SK-N-SH treated with all-trans-retinoic acid at 6 μM for 48 hours (cell line): ENCODE measurements around the gene AGAP1.

Source experiments
- ATAC-seq: fragments of 200-7000 bp; cut with Tn5 transposase; 3 replicates; pipeline ENCODE4 v1.9.1; 2020; ENCODE audit warnings: mild to moderate bottlenecking, moderate library complexity
- ARNTL ChIP-seq: fragments of 450-650 bp; formaldehyde crosslinking; IDR thresholded peaks from 2 replicates; pipeline ENCODE4 v1.5.0; 2020; ENCODE audit warnings: low read depth, mild to moderate bottlenecking, moderate library complexity, borderline replicate concordance
- CSDC2 ChIP-seq: fragments of 250-450 bp; sonication (Bioruptor Pico); IDR thresholded peaks from 2 replicates; pipeline ENCODE4 v1.5.0; 2020; ENCODE audit warnings: mild to moderate bottlenecking, moderate library complexity
- GLIS3 ChIP-seq: fragments of 250-450 bp; sonication (Bioruptor Pico); IDR thresholded peaks from 2 replicates; pipeline ENCODE4 v1.5.0; 2020; ENCODE audit warnings: mild to moderate bottlenecking, moderate library complexity
- PATZ1 ChIP-seq: fragments of 250-450 bp; sonication (Bioruptor Pico); IDR thresholded peaks from 2 replicates; pipeline ENCODE4 v1.8.0; 2020; ENCODE audit warnings: mild to moderate bottlenecking, moderate library complexity, borderline replicate concordance
- POU6F1 ChIP-seq: fragments of 250-450 bp; sonication (Bioruptor Pico); IDR thresholded peaks from 2 replicates; pipeline ENCODE4 v1.8.0; 2021; ENCODE audit warnings: low read depth, mild to moderate bottlenecking, moderate library complexity, borderline replicate concordance
- PPARA ChIP-seq: fragments of 250-450 bp; sonication (Bioruptor Pico); IDR thresholded peaks from 2 replicates; pipeline ENCODE4 v1.5.0; 2020; ENCODE audit warnings: mild to moderate bottlenecking, borderline replicate concordance
- RARB ChIP-seq: fragments of 250-450 bp; sonication (Bioruptor Pico); IDR thresholded peaks from 2 replicates; pipeline ENCODE4 v1.8.0; 2021; ENCODE audit warnings: mild to moderate bottlenecking, moderate library complexity
- TCF4 ChIP-seq: fragments of 250-450 bp; sonication (Bioruptor Pico); IDR thresholded peaks from 2 replicates; pipeline ENCODE4 v1.8.0; 2021; ENCODE audit warnings: mild to moderate bottlenecking, moderate library complexity, borderline replicate concordance
- TOX ChIP-seq: fragments of 250-450 bp; sonication (Bioruptor Pico); IDR thresholded peaks from 2 replicates; pipeline ENCODE4 v1.8.0; 2021; ENCODE audit warnings: mild to moderate bottlenecking, moderate library complexity, borderline replicate concordance
- TSHZ2 ChIP-seq: fragments of 250-450 bp; sonication (Bioruptor Pico); IDR thresholded peaks from 2 replicates; pipeline ENCODE4 v1.5.0; 2020; ENCODE audit warnings: mild to moderate bottlenecking, moderate library complexity
- ZC3H10 ChIP-seq: fragments of 250-450 bp; sonication (Bioruptor Pico); IDR thresholded peaks from 2 replicates; pipeline ENCODE4 v1.5.1; 2021; ENCODE audit warnings: mild to moderate bottlenecking, moderate library complexity
- ZFP3 ChIP-seq: fragments of 250-450 bp; sonication (Bioruptor Pico); IDR thresholded peaks from 2 replicates; pipeline ENCODE4 v1.5.0; 2020; ENCODE audit warnings: mild to moderate bottlenecking, moderate library complexity
- ZNF565 ChIP-seq: fragments of 450-650 bp; formaldehyde crosslinking; conservative IDR thresholded peaks from 2 replicates; pipeline ENCODE4 v1.5.0; 2020; ENCODE audit warnings: low read depth, mild to moderate bottlenecking, moderate library complexity
- ZNF70 ChIP-seq: fragments of 450-650 bp; formaldehyde crosslinking; IDR thresholded peaks from 2 replicates; pipeline ENCODE4 v1.5.0; 2020; ENCODE audit warnings: mild to moderate bottlenecking, moderate library complexity
- TF ChIP-seq, protein P1 (sequence below): fragments of 250-450 bp; sonication (Bioruptor Pico); IDR thresholded peaks from 2 replicates; pipeline ENCODE4 v1.5.1; 2021; ENCODE audit warnings: mild to moderate bottlenecking, moderate library complexity
- TF ChIP-seq, protein P2 (sequence below): fragments of 250-450 bp; sonication (Bioruptor Pico); IDR thresholded peaks from 2 replicates; pipeline ENCODE4 v1.5.1; 2020; ENCODE audit warnings: low read depth, mild to moderate bottlenecking, moderate library complexity

AGAP1 gene

GRCh38 chr2:235950473-235950809 lies 456.6 kb downstream of the AGAP1 start (continued):
- no peak for TF ChIP-seq POU6F1 (CRISPR knock-in tag)
- TF ChIP-seq PATZ1 (CRISPR knock-in tag) = no peak
- TF ChIP-seq ZNF70 (CRISPR knock-in tag) = no peak
- TF ChIP-seq ZNF565 (CRISPR knock-in tag) = no peak

GRCh38 chr2:235951493-235951892 lies 457.6 kb downstream of the AGAP1 start:
- TF ChIP-seq POU6F1 (CRISPR knock-in tag) (no peak), PPARA (no peak), PATZ1 (CRISPR knock-in tag) (no peak), TCF4 (CRISPR knock-in tag) (no peak), ARNTL (CRISPR knock-in tag) (no peak), GLIS3 (CRISPR knock-in tag) (no peak), TSHZ2 (CRISPR knock-in tag) (no peak), TOX (CRISPR knock-in tag) (no peak), ZFP3 (CRISPR knock-in tag) (no peak), ZNF565 (CRISPR knock-in tag) (no peak)
- TF ChIP-seq, protein P1, sequence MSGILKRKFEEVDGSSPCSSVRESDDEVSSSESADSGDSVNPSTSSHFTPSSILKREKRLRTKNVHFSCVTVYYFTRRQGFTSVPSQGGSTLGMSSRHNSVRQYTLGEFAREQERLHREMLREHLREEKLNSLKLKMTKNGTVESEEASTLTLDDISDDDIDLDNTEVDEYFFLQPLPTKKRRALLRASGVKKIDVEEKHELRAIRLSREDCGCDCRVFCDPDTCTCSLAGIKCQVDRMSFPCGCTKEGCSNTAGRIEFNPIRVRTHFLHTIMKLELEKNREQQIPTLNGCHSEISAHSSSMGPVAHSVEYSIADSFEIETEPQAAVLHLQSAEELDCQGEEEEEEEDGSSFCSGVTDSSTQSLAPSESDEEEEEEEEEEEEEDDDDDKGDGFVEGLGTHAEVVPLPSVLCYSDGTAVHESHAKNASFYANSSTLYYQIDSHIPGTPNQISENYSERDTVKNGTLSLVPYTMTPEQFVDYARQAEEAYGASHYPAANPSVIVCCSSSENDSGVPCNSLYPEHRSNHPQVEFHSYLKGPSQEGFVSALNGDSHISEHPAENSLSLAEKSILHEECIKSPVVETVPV (CRISPR knock-in tag) = no peak
- TF ChIP-seq, protein P2, sequence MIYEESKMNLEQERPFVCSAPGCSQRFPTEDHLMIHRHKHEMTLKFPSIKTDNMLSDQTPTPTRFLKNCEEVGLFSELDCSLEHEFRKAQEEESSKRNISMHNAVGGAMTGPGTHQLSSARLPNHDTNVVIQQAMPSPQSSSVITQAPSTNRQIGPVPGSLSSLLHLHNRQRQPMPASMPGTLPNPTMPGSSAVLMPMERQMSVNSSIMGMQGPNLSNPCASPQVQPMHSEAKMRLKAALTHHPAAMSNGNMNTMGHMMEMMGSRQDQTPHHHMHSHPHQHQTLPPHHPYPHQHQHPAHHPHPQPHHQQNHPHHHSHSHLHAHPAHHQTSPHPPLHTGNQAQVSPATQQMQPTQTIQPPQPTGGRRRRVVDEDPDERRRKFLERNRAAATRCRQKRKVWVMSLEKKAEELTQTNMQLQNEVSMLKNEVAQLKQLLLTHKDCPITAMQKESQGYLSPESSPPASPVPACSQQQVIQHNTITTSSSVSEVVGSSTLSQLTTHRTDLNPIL = no peak
- ATAC-seq = no peak

DNA sequence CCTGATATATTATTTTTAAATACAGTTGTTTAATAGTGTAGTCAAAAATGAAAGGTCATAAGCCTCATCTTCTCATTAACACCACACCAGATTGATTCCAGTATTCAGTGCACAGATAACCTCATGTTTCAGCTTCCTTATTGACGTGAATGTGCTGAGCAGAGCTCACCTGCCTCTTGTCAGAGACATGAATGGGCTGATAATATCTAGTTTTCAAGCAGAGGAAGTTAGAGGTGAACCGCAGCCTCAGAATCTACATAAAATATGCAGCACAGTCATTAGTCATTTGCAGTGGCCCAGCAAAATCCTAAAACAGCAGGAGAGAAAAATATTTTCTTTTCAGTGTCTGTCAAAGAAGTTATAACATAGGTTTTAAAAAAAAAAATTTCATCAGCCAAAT lies 458.1 kb downstream of the AGAP1 start:
- ATAC-seq = no peak
- TF ChIP-seq TSHZ2 (CRISPR knock-in tag) = no peak
- TF ChIP-seq CSDC2 (CRISPR knock-in tag) = no peak
- no peak for TF ChIP-seq PPARA
- TF ChIP-seq, protein P2 = no peak
- no peak for TF ChIP-seq POU6F1 (CRISPR knock-in tag)
- TF ChIP-seq ZC3H10 (CRISPR knock-in tag) = no peak
- TF ChIP-seq RARB (CRISPR knock-in tag) = no peak
